Keratinocyte (primary cell): ENCODE measurements around the gene CNGA4.

Source experiments
- EZH2 ChIP-seq: IDR thresholded peaks from one replicate; pipeline ENCODE4 v1.6.1; 2012; ENCODE audit warnings: inconsistent platforms, mild to moderate bottlenecking, low read length, moderate library complexity
- TF ChIP-seq, protein P1 (sequence below), 3 experiments: IDR thresholded peaks in 1 of 3; conservative IDR thresholded peaks in 1 of 3; optimal IDR thresholded peaks in 1 of 3; 2 replicates in 2 of 3; 3 replicates in 1 of 3; pipeline versions ENCODE3 to v1.5.1; 2011; ENCODE audit warnings: low read length in 3 of 3, mild to moderate bottlenecking in 3 of 3, moderate library complexity in 2 of 3, control low read depth in 1 of 3, inconsistent platforms in 1 of 3; ENCODE audit not compliant: insufficient read depth in 2 of 3; ENCODE audit errors: extremely low read depth in 1 of 3

DNA sequence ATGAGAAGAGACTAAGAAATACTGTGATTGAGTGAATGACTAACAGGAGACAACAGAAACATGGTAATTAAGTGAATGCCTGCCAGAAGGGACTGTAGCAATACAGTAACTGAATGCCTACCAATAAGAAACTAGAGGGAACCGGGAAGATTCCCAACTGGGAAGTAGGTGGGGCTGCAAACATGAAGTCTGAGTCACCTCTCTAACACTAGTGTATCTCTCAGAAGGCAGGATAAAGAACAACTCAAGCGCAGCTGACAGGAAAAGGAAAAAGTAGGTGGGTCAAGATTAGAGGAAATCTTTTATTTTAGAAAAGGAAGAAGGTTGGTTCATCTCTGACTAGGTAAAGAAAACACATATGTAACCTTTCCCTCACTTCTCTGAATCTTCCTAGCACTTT lies 19.5 kb upstream of the CNGA4 start:
- TF ChIP-seq, protein P1, sequence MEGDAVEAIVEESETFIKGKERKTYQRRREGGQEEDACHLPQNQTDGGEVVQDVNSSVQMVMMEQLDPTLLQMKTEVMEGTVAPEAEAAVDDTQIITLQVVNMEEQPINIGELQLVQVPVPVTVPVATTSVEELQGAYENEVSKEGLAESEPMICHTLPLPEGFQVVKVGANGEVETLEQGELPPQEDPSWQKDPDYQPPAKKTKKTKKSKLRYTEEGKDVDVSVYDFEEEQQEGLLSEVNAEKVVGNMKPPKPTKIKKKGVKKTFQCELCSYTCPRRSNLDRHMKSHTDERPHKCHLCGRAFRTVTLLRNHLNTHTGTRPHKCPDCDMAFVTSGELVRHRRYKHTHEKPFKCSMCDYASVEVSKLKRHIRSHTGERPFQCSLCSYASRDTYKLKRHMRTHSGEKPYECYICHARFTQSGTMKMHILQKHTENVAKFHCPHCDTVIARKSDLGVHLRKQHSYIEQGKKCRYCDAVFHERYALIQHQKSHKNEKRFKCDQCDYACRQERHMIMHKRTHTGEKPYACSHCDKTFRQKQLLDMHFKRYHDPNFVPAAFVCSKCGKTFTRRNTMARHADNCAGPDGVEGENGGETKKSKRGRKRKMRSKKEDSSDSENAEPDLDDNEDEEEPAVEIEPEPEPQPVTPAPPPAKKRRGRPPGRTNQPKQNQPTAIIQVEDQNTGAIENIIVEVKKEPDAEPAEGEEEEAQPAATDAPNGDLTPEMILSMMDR (optimal IDR thresholded peaks at IDR 0.05 in 1 of 3, IDR thresholded peaks at IDR 0.05 in 1 of 3, conservative IDR thresholded peaks at IDR 0.05 in 1 of 3; ENCODE audit: extremely low read depth in 1 of 3, insufficient read depth in 2 of 3, low read length in 3 of 3), result no peak
- no peak for TF ChIP-seq EZH2
